ENCODE results near the gene LRRC51.

The LRRC51 gene

DNA sequence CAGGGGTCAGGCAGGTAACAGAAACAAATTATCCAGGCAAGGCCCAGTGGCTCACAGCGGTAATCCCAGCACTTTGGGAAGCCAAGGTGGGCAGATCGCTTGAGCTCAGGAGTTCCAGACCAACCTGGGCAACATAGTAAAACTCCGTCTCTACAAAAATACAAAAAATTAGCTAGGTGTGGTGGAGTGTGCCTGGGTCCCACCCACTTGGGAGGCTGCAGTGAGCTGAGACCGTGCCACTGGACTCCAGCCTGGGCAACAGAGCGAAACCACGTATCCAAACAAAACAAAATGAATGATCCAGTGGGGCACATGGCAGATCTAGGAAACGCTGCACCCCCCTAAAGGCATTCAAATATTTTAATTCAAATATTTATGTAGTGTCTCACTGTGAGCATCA, 10.2 kb upstream of the LRRC51 start:
- no peak for DNase-seq (ENCODE audit: low read depth)

DNA sequence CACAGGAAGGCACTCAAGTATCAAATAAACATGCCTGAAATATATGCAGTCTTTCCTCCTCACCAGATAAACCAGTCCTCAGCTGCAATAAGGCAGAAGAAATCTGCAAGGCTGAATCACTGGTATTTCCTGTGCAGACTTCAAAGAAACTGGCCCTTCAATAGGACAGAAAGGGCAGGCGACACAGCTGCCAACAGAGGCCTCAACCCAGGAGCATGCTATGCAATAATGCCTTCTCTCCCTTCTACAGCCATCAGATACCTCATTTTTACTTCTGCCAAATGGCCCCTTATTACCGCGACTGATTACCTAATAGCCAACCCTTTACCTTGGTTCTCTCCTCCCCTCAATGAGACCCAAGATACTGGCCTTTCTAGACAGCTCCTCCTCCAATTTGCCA, 8.3 kb upstream of the LRRC51 start:
- DNase-seq (ENCODE audit: low read depth), result peak; percentile 85

DNA sequence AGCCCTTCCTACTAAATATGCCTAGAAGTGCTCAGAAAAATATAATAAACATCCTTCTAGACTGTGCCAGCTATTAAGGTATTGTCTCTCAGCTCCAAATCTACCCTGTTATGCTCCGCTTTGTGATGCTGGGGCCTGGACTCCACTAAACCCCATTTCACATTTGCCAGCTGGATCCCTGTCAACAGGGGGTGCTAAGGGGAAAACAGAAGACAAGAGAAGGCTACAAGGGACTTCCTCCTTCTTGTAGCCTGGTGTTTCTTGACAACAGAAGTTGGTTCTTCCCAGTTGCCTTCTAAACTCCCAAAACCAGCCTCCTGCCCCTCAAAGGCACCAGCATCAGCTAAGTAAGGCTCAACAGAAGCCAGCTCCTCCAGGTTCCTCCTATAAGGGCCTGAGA, 5.5 kb upstream of the LRRC51 start:
- peak; percentile 27 for DNase-seq (ENCODE audit: low read depth)

DNA sequence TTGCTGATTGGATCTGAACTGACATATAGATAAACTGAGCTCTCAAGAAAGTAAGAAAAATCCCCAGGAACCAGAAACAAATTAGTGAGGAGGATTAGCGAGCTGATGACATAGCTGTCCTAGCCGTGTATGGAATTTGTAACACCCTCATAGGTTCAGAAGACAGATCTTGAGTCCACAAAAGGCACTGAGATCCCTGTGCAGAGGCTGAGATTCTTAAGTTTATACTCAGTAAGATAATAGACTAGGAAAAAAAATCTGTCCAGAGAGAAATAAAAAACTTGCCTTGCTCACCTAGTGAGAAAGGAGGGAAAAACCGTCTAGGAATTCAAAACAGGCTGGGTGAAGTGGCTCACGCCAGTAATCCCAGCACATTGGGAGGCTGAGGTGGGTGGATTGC, 4.9 kb upstream of the LRRC51 start:
- DNase-seq (ENCODE audit: low read depth), result no peak

DNA sequence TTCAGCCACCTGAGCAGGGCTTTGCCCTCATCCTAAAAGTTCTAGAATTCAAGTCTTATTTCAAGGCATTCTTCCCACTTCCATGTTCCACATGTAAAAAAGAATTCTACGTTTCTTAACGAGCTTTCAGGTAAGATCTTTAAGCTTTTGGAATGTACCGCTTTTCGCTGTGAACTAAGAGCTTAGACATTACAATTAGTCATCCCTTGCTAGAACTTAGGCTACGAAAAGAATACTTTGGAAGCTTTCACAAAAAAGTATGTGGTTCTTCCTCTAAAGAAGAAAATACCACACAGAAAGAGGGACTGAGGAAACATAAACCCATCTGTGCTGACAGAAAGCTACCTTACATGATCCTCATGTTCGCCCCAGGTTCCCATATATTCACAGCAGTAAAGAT, 2.2 kb upstream of the LRRC51 start:
- peak; percentile 60 for DNase-seq (ENCODE audit: low read depth)

DNA sequence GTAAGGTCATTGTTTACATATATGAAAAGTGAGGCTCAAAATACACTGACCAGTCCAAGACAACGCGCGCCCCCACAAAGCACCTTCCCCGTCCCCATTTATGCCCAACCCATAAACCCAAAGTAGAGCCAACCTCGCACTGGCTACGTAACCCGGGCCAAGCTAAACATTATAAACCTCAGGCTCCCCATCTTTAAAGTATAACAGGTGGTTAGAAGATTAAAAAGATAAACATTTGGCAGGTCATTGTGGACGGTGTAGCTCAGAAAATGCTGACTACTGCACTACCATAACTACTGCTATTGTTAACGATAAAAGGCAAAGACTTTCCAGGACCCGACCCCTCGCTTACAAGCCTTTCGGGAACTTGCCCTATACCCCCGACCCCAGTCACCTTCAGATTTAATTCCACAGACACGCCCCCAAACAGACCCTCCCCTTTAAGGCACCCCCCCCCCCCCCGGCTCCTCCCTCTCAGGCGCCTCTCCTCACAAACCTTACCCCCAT, 778 bp upstream of the LRRC51 start:
- DNase-seq (ENCODE audit: low read depth), result peak; percentile 33

DNA sequence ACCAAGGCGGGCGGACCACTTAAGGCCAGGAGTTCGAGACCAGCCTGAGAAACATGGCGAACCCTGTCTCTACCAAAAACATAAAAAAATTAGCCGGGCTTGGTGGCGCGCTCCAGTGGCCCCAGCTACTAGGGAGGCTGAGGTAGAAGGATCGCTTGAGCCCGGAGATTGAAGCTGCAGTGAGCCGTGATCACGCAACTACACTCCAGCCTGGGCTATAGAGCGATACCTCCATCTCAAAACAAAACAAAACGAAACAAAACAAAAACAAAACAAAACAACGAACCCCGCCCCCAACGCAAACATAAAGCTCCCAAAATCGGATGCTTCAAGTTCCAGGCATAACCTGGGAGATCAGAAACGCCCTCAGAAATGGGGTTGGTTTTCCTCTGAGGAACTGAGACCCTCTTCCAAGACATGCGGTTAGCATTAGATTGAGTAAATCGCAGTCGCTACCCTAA, 564 bp downstream of the LRRC51 start:
- DNase-seq (ENCODE audit: low read depth), result no peak

DNA sequence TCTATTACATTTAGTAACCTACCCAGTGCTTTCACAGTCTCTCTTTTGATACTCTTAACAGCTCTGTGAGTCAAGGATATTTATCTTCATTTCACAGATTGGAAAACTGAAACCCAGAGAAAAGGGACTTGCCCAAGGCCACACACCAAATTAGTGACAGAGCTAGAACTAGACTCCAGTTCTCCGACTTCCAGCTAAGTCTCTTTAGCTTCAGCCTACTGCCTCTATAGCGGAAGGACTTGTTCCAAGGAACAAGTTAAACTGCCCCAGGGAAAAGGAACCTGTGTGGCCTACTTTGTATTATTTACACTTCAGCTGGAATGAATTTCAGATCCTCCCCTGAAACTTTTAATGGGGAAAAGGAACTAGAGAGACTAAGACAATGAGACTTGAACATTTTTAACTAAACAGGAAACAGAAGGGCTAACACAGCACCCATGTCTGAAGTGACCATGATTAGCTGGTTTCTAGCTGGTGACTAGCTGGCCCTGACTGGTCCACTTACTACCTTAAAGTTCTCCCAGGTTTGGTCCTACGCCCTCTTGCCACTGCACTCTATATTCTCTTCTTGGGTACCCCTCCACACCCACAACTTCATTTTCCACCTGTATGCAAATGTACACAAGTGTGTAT, 1.3 kb downstream of the LRRC51 start:
- DNase-seq (ENCODE audit: low read depth), result no peak

DNA sequence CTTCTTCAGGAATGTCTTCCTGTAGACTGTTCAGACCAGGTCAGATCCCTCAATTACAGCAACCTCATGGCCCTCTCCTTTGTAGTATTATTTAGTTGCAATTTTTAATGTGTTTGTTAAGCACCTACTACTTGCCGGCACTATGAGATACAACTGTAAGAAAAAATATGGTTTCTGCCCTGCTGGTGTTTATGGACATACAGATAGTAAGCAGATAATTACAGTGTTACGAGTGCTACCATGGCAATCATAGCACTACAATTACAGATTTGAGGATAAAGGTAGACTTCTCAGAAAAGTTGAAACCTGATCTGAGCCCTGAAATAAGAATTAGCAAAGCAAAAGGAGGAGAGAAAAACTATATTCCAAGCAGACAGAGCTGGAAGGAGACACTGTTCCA, 2.8 kb downstream of the LRRC51 start:
- no peak for DNase-seq (ENCODE audit: low read depth)

DNA sequence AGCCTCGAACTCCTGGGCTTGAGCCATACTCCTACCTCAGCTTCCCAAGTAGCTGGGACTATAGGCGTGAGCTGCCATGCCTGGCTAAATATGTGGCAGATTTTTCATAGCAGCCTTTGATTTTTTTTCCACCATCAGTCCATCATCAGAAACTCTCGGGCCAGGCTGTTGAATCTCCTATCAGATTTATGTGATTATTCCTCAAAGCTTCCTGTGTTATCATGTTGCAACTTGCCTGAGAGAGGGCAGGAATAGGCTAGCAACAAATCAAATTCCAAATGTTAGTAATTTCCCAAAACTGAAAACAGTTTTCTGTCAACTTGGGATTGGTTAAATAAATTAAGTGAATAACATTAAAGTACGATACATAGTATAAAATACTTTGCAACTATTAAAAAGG, 3.4 kb downstream of the LRRC51 start:
- no peak for DNase-seq (ENCODE audit: low read depth)

DNA sequence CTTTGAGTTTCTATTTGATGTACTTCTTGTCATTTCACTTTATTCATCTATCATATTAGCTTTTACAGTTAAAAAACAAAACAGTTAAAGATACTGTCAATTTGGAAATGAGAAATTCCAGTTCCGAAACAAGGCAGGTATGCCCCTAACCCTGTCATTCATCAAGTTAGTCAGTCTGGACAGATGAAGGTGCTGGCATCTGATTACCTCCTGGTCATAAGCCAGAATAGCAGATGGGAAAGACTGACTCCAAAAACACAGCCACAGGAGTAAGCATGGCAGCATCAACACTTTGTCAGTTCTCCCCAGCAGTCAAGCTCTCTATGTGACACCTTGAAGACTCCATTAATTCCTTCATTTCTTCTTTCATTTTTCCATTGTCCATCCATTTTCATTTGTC, 4.3 kb downstream of the LRRC51 start:
- DNase-seq (ENCODE audit: low read depth), result no peak

DNA sequence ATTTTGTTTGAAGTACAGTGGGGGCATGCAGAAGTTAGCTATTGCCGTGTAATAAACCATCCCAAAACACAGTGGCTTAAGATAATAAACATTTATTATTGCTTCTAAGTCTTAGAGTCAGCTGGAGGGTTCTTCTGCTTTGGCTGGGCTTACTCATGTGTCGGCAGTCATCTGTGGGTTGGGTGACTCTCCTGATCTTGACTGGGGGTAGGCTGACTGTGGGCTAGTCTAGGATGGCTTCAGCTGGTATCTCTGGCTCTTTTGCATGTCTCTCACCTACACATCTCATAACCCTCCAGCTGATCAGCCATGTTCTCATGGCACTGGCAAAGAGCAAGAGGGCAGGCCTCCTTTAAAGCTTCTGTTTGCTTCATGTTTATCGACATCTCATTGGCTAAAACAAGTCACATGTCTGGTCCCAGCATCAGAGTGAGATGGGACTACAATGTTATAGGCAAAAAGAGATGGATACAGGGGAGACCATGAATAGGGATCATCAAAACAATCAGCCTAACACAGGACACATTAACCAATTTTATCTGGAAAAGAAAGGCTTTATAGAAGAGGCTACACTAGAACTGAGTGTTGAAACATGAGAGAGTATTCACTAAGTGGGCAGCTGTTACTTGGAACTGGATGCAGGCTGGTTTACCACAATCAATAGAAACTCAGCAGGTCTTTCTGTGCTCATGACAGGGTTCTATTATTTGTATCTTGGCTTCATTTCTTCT, 5.1 kb downstream of the LRRC51 start:
- DNase-seq (ENCODE audit: low read depth), result no peak

DNA sequence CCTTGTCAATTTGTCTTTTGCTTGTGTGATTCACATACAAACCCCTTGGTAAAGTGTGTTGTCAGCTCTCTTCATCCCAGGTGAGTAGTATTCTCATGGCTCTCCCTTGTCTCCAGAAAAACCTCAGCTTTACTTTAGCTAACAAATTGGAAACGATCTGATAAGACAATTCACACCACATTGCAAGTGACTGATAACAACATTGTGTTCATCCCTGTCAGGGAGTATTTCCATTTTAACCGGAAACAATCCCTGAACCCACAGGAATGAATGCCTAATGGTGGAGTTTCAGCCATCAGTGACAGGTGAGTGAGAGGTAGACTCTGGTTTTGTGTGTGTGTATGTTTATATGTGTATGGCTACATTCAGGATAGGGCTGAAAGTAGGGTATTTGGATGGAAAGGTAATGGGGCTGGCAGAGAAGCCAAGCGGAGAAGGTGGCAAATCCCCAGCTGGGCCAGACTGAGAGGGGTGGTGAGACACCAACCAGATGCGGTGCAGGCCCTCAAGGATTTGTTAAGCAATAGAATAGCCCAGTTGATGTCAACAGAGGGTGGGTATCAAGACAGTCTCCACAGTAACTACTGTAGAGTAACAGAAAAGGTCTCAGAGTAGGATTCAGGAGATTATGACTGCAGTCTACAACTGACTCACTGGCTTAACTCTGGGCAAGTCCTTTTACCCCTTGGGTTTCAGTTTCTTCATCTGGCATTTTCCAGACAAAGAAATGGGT, 7.6 kb downstream of the LRRC51 start:
- DNase-seq (ENCODE audit: low read depth), result no peak

DNA sequence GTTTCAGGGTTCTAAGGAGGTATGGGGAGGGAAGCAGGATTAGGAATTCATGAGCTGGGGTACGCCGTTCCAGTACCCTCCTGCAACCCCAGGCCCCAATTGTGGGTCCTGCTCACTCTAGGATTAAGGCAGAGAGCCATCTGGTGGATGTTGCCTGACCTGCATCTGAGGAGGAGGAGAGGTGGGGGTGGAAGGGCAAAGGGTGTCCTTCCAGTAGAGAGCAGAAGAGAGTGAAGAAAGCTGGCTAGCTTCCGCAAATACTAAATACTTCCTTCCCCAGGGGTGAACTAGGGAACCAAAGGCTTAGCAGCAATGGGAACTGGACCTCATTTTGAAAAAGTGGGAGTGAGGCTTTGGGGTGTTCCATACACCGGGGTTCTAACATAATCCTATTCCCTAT, 10.6 kb downstream of the LRRC51 start:
- peak; percentile 72 for DNase-seq (ENCODE audit: low read depth)

DNA sequence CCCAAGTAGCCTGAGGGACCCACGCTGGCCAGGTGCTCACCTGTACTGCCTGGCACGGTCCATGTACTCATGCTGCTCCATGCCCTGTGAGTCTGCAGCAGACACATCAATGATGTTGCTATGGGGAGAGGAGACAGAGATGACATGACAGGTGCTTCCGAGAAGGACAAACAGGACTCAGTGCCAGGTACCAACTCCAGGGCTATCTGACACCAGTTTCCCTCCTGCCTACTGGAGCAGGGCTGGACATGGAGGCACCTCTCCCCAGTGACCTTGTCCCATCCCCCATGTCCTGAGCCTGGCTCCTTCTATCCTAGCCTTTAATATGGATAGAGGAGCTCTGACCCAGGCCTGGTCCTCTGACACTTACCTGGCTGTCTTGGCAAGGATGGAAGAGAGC, 18.1 kb downstream of the LRRC51 start:
- no peak for DNase-seq (ENCODE audit: low read depth)

DNA sequence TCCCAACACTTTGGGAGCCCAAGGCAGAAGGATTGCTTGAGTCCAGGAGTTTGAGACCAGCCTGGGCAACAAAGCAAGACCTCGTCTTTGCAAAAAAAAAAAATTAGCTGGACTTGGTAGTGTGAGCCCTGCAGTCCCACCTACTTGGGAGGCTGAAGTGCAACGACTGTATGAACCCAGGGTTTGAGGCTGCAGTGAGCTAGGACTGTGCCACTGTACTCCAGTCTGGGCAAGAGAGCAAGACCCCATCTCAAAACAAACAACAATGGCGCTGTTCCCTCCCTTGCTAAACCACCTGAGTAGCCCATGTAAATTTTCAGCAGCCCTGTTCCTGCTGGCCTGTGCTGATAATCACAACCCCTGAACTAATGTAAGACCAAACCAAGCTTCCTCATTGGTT, 19.4 kb downstream of the LRRC51 start:
- no peak for DNase-seq (ENCODE audit: low read depth)

DNA sequence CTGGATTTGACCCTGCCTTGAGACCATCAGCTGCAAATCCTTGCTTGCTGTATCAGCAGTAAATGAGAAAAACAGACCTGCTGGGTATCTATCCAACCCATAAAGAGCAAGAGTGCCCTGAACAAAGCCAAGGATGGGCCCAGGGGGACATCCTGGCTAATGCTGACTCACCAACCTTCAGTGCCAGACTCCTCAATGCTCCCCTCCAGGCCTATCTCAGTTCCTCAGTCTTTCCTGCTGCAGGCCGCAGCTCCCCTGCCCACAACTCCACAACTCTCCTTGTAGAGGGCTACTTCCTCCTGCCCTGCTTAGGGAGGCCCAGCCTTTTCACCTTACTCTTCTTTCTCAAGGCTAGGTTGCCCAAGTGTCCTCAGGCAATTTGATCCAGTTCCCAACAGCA, 19.8 kb downstream of the LRRC51 start:
- DNase-seq (ENCODE audit: low read depth), result no peak

DNA sequence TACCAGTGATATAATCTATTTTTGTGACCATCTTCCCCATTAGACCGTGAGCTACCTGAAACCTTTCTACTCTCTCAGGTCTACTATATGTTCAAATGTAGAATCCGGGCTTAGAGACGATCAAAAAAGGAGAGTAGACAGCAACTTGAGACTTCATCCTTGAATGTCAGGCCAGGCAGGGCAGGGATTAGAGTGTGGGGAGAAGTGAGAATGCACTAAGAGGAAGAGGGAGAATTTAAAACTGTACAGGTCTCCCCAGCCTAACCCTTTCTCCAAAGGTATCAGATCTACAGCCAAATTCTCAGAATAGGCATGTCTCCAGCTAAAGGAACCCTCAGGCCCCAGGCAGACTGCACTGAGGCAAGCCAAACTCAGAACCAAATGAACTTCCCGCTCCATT, 21.5 kb downstream of the LRRC51 start:
- no peak for DNase-seq (ENCODE audit: low read depth)

DNA sequence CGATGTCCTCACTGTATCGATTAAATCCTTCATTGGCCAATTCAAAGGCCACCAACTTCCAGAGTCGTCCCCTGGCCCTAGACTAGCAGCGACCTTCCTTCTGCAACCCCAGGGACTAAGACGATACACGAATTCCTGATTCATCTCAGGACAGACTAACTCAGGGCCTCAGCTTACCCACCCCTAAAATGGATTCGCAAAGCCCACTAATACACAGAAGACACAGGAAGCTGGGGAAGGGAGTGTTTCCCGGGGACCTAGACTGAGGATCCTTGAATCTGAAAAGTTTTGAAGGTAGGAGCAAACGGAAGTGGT, 21.9 kb downstream of the LRRC51 start:
- DNase-seq (ENCODE audit: low read depth), result no peak

DNA sequence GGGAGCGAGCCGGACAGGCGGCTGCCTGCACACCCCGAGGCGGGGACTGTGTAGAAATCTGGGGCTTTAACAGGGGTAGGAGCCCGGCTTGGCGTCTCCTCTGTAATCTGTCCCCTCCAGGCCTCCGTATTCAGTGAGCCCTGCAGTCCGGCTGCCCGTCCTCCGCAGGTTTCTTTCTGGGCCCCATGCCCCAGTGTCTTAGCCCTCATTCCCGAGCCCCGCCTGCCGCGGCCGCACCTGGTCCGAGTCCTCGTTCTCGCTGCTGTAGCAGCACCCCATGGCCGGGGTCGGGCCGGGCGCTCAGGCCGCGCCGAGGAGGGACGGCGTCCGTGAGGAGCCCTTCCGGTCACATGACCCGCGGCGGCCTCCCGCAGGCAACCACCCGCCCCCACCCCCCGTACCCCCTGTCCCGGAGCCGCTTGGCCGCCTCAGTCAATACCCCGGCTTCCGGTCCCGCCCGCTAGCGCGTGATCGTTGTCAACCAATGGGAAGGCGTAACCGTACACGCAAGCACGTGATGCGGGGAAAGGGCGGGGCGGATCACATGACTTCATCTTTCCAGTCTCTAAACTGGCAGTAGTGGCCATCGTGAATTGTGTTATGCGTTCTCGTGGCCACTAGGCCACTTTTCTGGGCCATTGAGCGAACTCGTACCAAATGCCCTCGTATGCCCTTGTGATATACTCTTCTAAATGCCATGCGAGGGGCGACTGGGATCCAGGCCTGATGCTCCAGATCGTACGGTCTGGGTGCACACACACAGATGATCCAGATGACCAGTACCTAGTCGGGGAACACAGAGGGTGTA, 22.5 kb downstream of the LRRC51 start, which contains the start of gene LAMTOR1:
TSS of gene LAMTOR1 (minus strand) at position 352 of the 808 bp plus-strand sequence. CDS start at position 279, 73 bp downstream.
- peak; percentile 100 for DNase-seq (ENCODE audit: low read depth)

DNA sequence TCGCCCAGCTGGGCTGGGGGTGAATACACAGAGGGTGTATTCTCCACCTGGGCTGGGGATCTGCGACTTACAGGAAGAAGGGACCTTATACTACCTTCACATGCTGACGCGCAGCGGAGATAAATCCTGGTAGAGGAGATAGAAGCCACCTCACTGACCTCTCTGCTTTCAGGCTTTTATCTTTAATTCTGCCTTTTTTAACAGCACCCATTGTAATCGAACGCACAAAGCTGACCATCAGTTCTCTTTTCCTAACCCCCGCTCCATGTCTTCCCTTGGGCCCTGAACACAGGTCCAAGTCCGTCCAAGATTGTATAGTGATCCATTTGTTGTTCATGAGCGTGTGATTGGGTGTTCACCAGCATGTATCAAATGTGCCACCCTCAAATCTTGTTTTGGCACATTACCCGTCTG, 23.1 kb downstream of the LRRC51 start:
- DNase-seq (ENCODE audit: low read depth), result no peak

DNA sequence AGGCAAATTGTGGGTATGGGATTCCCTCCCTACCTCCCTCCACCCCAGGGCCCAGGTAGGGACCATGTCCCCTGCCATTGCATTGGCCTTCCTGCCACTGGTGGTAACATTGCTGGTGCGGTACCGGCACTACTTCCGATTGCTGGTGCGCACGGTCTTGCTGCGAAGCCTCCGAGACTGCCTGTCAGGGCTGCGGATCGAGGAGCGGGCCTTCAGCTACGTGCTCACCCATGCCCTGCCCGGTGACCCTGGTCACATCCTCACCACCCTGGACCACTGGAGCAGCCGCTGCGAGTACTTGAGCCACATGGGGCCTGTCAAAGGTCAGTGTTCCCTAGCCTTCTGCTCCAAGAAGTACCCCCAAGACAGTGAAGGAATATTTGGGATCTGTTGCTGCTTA, 25.2 kb downstream of the LRRC51 start, which contains the start of gene TOMT:
TSS of gene TOMT (plus strand) at position 37 of the 400 bp plus-strand sequence. CDS start at position 65, 28 bp downstream.
- DNase-seq (ENCODE audit: low read depth), result no peak
